ENCODE data around the gene SPATA13.

Gene SPATA13

DNA sequence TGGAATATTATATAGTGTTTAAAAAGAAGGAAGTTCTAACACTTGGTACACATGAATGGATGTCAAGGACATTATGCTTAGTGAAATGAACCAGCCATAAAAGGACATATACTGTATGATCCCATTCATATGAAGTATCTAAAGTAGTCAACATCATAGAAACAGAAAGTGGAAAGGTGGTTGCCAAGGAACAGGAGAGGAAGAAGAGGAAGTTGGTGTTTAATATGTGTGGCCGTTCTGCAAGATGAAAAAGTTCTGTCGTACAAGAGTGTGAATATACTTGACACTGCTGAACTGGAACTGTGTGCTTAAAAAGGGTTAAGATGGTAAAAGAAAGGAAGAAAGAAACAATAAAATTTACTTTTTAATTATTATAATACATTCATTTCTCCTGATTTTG is 115.8 kb downstream of the SPATA13 start:
- TF ChIP-seq GATA1 (IDR thresholded peaks at IDR 0.05; ENCODE audit: low read depth, low read length), result no peak
- no peak for TF ChIP-seq POLR2A (IDR thresholded peaks at IDR 0.05; ENCODE audit: low read length)

DNA sequence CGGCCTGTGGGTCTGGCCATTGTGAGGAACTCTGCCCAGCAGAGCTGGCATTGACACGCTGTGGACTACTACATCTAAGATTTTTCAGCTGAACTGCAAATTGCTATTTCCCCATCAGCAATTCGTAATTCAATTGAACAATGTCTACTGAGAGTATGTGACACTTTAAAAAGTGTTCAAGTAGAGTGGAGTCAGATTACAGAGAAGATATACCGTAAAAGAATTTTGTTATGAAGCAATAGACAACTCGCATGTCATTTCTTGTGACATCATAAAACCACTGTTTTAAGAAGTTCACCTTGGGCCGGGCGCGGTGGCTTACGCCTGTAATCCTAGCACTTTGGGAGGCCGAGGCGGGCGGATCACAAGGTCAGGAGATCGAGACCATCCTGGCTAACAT is 116.3 kb downstream of the SPATA13 start:
- no peak for DNase-seq
- TF ChIP-seq GATA1 (IDR thresholded peaks at IDR 0.05; ENCODE audit: low read depth, low read length), result no peak

More for the DNA sequence above, 115.8 kb downstream of the SPATA13 start:
- no peak for DNase-seq

GRCh38 chr13:24277761-24278160 is 117.2 kb downstream of the SPATA13 start:
- DNase-seq, result no peak

DNA sequence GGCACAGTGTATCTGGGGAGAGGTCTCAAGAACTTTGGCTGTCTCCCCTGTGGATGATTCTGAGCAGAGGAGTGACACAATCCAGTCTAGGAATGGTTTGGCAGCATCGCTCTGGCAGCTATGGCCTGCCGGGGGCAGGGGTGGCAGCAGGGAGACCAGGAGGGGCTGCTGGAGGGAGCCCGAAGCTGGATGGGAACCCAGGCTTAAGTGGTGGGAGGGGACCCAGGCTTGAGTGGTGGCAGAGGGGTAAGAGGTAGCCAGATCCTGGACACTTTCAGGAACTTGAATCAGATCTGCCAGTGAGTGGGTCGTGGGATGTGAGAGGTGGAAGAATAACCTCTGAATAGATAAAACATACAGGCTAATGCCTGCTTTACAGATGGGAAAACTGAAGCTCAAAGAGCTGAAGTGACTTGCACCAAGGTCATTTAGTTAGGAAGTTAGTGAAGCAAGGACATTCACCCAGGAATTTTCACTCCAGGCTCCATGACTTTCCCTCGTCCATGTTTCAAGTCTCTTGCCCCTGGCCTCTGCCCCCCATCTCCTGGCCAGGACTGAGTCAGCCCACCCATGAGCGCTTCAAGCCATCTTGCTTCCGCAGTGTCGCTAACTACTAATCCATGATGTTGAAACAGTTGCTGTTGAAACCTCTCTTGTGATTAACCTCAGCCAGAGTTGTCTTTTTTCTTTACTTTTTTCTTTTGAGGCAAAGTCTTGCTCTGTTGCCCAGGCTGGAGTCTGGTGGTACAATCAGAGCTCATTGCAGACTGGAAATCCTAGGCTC is 119.0 kb downstream of the SPATA13 start:
- no peak for TF ChIP-seq GATA1 (IDR thresholded peaks at IDR 0.05; ENCODE audit: low read depth, low read length)
- no peak for TF ChIP-seq POLR2A (IDR thresholded peaks at IDR 0.05; ENCODE audit: low read length)
- DNase-seq, result no peak

More at GRCh38 chr13:24277761-24278160, 117.2 kb downstream of the SPATA13 start:
- no peak for TF ChIP-seq POLR2A (IDR thresholded peaks at IDR 0.05; ENCODE audit: low read length)
- TF ChIP-seq GATA1 (IDR thresholded peaks at IDR 0.05; ENCODE audit: low read depth, low read length), result no peak

GRCh38 chr13:24280720-24281119 is 120.2 kb downstream of the SPATA13 start:
- DNase-seq, result no peak
- no peak for TF ChIP-seq GATA1 (IDR thresholded peaks at IDR 0.05; ENCODE audit: low read depth, low read length)
- no peak for TF ChIP-seq POLR2A (IDR thresholded peaks at IDR 0.05; ENCODE audit: low read length)

DNA sequence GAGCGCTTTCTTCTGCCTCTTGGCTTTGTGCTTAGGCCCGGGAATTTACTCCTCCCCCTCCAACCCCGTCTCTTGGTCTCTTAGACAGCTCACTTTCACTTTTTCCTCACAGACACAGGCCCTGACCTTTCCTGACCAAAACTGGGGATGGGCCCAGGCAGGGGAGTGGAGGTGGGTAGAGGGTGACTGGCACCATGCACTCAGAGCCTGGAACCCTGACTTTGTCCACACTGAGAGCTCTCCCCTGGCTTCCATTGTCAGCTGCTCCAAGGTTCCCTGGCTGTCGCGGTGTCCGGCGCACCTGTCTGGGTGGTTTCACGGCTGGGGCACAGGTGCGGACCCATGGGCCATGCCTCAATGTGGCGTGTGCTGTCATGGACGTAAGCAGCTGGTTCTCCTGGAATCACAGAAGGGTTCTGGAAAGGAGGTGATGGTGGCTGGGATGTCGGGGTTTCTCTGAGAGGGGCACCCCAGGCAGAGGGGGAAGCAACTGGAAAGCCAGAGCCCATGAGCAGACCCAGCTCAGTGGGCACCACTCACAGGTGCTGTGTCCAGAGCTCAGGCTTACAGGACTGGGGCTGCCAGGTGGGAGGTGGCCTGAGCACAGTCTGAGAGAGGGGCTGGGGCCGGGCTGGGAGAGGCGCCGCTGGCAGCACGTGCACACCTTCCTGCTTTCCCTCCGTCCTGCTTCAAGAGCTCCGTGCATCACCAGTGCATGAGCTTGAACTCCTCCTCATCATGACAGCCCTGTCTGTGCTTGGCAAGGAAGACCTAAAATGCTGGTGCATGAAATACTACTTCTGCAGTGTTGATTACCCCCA is 120.9 kb downstream of the SPATA13 start:
- TF ChIP-seq GATA1 (IDR thresholded peaks at IDR 0.05; ENCODE audit: low read depth, low read length), result no peak
- TF ChIP-seq POLR2A (IDR thresholded peaks at IDR 0.05; ENCODE audit: low read length), result no peak
- no peak for DNase-seq

- TF ChIP-seq POLR2A (IDR thresholded peaks at IDR 0.05; ENCODE audit: low read length) (no peak), GATA1 (IDR thresholded peaks at IDR 0.05; ENCODE audit: low read depth, low read length) (no peak)
- DNase-seq, result no peak
These were observed 121.7 kb downstream of the SPATA13 start for GRCh38 chr13:24282256-24282655.

GRCh38 chr13:24284889-24285565 is 124.5 kb downstream of the SPATA13 start:
- DNase-seq, result no peak
- TF ChIP-seq POLR2A (IDR thresholded peaks at IDR 0.05; ENCODE audit: low read length), result no peak
- no peak for TF ChIP-seq GATA1 (IDR thresholded peaks at IDR 0.05; ENCODE audit: low read depth, low read length)

DNA sequence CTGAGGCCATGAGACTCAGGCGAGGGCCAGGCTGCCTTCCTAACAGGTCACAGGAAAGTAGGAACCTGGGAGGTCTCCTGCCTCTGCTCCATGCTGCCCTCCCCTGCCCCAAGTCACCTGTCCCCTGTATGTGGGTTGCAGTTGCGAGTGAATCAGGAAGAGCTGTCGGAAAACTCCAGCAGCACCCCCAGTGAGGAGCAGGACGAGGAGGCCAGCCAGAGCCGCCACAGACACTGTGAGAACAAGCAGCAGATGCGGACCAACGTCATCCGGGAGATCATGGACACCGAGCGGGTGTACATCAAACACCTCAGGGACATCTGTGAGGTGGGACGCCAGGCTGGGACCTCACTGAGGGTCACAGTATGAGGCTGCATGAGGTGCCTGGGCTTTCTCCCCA is 126.1 kb downstream of the SPATA13 start:
- no peak for DNase-seq

GRCh38 chr13:24287748-24288287 is 127.3 kb downstream of the SPATA13 start:
- TF ChIP-seq GATA1 (IDR thresholded peaks at IDR 0.05; ENCODE audit: low read depth, low read length), result no peak
- no peak for TF ChIP-seq POLR2A (IDR thresholded peaks at IDR 0.05; ENCODE audit: low read length)
- DNase-seq, result no peak

More for the DNA sequence above, 126.1 kb downstream of the SPATA13 start:
- TF ChIP-seq GATA1 (IDR thresholded peaks at IDR 0.05; ENCODE audit: low read depth, low read length) (no peak), POLR2A (IDR thresholded peaks at IDR 0.05; ENCODE audit: low read length) (no peak)

GRCh38 chr13:24288870-24289269 is 128.3 kb downstream of the SPATA13 start:
- no peak for DNase-seq
- TF ChIP-seq POLR2A (IDR thresholded peaks at IDR 0.05; ENCODE audit: low read length) (no peak), GATA1 (IDR thresholded peaks at IDR 0.05; ENCODE audit: low read depth, low read length) (no peak)

DNA sequence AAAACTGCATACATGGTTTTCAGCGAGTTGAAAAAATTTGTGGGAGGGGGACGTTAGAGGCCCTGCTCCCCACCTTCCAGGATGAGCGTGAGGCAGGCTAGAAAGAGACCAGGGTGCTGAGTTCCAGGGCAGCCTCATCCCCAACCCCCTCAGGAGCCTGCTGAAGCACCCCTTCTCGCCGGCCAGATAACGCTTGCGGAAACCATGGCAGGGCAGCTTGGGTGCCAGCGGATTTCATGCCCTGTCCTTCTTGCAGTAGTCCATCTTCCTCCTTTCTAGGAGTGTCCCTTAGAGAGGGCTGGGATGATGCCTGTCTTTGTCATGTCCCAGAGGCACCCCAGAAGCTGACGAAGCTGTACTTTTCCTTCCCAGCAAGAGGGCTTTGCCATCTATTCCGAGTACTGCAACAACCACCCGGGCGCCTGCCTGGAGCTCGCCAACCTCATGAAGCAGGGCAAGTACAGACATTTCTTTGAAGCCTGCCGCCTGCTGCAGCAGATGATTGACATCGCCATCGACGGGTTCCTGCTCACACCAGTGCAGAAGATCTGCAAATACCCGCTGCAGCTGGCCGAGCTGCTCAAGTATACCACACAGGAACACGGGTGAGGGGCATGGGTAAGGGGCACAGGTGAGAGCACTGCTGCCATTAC is 129.9 kb downstream of the SPATA13 start:
- TF ChIP-seq POLR2A (IDR thresholded peaks at IDR 0.05; ENCODE audit: low read length), result no peak
- no peak for TF ChIP-seq GATA1 (IDR thresholded peaks at IDR 0.05; ENCODE audit: low read depth, low read length)
- no peak for DNase-seq

GRCh38 chr13:24292481-24292880 is 132.0 kb downstream of the SPATA13 start:
- no peak for DNase-seq
- TF ChIP-seq POLR2A (IDR thresholded peaks at IDR 0.05; ENCODE audit: low read length), result no peak
- no peak for TF ChIP-seq GATA1 (IDR thresholded peaks at IDR 0.05; ENCODE audit: low read depth, low read length)

All from erythroblast (primary cell).